Islet of Langerhans (tissue), 1 donor: ENCODE data around the gene JPH2.

Source experiments
- FAIRE-seq: peaks from one replicate; lab custom pipeline; 2011; peaks lifted over from hg19 to GRCh38; lab: Jason Lieb, UNC

JPH2 gene

DNA sequence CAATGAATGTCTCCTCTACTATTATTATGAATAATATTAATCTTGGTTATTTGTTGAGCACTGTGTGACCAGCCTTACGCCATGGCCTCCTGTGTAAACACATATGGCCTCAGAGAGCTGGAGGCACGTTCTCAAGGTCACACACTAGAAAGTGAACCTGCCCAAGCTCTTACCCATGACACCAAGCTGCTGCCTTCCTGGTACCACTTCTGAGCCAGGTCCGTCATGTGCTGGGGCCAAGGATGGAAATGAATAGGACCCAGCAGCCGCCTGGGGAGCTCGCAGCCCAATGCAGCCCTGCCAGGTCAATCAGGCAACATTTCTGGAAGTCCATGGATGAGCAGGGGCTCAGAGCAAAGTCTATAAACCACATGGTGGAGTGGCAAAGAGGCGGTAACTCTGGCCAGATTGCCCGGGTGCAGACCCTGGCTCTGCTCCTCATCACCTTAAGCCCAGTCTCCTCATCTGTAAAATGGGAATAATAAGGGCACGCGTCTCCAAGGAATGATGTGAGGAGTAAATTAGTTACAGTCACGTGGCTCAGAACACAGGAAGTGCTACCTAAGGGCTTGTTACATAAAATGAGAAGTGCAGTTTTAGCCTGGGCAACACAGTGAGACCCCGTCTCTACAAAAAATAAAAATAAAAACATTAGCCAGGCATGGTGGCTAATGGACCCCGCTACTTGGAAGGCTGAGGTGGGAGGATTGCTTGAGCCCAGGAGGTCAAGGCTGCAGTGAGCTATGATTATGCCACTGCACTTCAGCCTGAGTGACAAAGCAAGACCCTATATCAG, 61.5 kb downstream of the JPH2 start:
- FAIRE-seq = no peak

DNA sequence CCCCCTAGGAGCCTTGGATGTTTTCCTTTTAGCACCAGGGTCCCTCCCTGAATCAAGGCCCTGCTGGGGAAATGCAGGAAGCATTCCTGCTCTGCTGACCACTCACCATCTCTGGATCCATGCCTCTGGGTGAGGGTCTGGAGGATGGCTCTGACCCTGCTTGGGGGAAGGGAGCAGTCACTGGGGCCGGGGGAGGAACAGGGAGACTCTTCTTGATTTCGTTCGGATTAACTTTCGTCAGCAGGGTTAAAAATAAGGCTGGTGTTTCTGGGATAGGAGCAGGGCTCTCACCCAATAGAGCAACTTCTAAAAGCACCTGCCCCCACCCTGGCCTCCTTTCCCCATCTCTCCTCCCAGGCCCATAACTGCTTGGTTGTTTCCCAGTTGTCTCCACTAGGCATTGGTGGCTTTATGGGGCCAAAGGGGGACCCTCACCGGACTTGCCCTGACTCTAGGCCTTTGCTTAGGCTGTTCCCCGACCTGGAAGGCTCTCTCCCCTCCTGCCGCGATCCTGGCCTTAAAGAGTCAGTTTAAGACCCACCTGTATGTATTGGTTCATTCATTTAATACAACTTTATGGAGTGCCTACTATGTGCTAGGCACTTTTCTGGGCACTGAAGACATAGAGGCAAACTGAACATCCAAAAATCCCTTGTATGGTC, 63.0 kb downstream of the JPH2 start:
- FAIRE-seq = no peak

DNA sequence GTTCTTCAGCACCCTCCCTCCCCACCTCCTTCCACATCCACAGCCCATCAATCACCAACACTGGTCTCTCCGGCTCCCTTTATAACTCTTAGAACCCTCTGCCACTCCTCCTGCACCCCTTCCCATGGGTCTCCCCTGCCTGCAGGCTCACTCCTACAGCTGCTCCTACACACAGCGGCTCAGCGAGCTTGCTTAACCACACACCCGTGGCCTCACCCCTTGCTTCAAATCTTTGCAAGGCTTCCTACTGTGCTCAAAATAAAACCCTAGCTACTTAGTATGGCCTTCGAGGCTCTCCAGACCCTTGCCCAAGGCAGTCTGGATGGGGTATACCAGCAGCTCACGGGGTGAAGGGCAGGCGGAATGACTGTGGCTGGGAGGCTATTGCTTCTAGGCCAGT, 63.7 kb downstream of the JPH2 start:
- no peak for FAIRE-seq

DNA sequence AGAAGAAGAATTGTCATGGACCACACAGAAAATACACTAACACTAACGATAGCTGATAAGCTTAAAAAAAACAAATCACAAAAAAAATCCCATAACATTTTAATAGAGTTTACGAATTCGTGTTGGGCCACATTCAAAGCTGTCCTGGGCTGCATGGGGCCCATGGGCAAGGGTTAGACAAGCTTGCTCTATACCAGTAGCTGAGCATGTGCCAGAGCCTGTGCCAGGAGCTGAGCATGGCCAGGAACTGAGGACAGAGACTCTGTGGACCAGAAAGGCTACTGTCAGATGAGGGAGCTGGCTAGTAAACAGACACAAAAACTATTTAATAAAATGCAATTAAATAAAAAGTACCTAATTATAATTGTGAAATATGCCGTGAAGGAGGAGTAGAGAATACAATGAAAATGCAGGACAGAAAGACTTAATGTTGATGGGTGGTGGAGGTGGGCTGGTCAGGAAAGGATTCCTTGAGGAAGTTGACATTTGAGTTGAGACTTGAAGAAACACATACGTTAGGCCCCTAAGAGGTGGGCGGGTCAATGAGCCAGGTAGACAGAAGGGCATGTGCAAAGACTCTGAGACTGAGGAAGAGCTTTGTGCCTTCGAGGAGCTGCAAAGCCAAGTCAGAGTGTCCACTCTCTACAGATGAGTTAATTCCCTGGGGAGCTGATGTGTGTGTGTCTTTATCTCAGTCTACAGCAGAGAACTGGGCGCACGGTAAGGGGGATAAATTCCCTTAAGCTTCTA, 66.1 kb downstream of the JPH2 start:
- no peak for FAIRE-seq

DNA sequence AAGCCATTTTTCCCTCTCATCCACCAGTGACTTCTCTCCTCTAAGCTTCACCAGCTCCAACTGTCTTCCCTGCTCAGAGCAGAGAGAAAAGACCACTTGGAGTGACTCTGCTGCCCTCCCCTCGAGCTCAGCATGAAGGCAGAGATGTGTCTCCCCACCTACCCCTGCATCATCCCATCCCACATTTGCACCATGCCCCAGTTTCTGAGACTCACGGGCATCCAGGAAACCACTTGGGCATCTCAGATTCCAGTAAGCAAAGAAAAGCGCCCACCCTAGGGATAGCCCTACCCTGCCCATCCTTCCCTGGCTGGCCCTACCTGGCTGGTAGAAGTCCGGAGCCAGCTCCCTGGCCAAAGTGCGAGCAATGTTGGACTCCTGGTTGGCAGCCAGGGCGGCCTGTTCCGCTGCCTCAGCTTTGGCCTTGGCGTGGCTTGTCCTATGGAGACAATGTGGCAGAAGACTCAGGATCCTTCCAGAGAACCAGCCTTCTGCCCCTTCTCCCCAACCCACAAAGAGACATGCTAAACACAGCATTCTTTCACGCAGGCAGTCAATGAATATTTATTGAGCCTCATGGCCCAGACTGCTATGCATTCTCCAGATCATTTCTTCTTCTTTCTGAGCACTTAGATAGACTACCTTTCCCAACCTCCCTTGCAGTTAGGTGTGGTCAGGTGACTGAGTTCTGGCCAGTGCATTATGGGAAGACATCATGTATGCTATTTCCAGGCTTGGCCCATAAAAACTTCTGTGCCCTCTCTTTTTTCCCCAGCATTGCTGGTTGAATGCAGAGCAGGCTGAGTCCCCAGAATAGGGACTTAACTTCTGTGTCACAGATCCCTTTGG, 68.6 kb downstream of the JPH2 start:
- FAIRE-seq = no peak

DNA sequence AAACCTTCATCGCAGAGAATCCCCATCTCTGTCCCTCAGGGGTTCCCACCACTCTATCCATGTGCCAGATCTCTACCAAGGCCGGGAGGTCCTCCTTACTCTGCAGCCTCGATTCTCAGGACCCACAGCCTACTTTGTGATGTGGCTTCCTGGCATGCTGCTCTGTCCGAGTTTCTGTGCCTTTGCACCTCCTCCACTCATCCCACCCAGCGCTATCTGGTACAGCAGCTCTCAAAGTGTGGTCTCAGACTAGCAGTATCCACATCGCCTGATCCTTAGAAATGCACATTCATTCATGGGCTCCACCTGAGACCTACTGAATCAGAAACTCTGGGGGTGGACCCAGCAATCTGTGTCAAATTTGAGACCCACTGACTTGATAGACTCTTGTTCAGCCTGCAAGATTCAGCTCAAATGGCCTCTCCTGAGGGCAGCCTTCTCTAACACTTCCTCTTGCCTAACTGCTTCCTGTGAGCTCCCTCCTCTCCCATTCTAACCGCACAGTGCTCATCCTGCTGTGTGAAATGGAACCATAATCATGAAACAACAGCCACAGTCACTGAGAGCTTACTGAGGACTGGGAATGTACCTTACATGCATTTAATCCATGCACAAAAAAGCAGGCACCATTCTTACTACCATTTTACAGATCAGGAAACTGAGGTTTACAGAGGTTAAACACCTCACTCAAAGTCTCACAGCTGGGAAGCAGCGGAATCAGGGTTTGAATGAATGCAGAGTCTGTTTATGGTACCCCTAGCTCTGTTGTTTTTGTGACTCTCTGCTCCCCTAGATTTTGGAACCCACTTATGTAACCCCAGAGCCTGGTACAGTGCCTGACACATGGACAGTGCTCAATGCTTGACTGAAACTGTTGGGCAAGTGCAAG, 69.4 kb downstream of the JPH2 start:
- no peak for FAIRE-seq

DNA sequence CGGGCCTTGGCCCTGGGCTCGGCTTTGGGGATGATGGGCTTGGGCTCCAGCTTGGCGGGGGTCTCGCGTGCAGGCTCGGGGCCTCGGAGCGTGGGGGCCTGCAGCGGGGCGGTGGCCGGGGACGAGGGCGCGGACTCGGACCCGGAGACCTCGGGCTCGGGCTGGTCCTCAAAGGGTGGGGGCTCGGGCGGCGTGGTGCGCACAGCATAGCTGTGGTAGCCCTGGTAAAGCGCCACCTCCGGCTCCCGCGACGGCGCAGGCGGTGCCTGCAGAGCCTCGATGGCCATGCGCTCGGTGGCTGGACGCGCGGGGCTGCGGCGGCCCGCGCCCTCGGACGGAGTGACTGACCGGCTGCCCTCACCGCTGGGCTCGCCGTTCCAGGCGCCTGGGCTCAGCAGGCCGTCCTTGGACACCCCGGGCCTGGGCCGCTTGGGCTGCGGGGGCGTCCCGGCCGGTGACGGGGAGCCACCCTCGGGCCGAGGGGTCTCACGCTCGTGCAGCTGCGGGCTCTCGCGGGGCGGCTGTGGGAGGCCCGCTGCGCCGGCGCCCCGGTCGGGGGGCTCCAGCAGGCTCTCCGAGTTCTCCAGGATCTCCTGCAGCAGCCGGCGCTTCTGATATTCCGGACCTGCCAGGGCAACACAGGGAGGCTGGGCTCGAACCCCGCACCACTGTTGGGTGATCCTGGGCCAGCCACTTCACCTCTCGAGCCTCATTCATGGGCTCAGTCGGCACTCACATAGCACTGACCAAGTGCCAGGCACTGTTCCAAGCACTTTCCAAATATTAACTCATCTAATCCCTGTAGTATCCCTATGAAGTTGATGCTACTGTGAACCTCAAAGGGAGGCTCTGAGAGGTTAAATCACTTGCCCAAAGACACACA, 71.0 kb downstream of the JPH2 start:
- FAIRE-seq = no peak

DNA sequence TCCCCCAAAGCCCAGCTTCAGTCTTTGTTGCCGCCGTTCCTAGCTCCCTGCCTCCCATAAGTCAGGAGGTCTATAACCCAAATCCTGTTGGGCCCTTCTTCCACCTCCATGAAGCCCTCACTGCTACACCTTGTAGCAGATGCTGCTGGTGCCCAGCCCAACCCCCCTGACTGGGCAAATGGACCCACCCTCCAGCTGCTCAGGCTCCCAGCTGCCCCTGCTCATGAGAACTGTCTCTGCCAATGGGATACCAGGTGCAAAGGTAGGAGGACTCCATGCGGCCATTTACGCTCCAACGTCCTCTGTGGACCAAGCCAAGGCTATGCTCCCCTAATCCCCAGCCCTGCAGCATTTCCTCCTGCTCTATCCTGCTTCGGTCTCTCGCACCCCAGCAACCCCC, 71.8 kb downstream of the JPH2 start:
- no peak for FAIRE-seq

DNA sequence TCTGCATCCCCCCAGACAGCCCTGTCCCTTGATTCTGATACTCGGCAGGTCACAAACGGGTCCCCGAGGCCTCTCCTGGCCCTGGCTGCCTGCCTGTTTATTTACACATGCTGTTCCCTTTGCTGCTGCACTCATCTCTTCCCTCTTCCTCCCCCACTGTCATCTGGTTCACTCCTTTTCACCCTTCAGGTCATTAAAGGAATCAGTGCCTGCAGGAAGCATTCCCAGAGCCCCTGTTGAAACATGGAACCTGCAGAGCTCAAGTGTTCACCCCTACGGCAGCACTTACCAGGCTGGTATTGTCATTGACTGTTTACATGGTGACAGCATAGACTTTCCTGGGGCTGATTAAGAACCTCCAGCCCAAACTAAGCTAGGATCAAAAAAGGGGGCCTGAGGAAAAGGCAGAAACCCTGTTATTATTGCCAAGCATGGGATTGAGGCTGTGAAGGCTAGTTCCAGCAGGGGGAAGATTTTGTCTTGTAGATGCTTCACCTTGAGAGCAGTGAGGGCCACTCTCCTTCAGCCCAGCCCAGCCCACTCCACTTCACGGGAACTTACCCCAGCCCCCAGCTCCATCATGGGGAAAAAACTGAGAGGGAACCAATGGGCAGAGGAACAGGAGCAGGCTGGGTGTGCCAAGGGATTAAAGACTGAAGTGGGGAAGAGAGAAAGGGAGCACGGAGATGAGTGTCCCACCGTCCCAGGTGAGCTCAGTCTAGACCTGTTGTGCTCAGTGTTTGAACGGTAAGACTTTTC, 73.2 kb downstream of the JPH2 start:
- FAIRE-seq = no peak

DNA sequence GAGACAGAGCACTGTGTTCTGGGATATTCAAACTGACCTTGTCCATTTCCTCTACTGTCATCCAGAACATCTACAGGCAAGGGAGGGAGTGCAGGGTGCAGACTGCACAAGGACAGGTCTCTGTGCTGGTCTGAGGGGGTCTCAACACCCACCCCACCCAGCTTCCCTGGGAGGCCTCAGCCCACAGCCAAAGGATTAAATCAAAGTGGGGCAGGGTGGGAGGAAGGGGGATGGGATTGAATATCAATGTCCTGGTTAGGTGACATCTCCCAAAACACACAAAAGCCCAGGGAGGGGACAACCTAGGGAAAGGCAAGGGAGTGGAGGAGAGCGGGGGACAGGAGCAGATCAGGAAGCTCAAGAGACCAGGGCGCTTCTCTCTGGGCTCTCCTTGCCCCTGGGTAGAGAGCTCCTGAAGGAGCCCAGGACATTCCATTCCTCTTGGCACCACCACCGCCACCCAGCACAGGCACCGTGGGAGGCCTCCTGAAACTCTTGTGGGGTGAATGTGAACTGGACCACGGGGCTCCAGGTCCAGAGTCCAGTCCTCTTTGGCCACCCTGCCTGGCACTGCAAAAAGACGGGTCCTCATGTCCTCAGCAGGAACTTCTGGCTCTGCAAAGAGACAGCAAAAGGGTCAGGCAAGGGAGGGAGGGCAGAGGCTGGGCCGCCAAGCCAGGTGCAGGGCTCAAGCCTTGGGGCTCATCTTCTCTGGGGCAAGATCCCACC, 73.9 kb downstream of the JPH2 start:
- FAIRE-seq = no peak

DNA sequence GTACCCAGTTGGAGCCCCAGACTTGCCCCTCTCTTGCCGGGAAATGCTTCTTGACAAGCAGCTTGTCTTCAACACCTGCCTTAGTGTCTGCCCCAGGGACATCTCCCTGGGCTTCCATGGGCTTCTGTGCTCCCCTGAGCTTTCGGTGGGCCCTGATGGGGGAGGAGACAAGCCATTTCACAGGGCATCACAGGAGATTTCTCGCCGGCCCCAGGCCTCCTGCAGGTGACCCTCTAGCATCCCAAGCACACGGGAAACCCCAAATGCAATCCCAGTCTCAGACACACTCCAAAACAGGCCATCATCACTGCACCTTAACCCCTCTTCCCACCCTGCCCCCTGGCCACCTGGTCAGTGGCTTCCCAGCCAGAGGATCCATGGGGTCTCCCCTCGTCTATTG, 74.5 kb downstream of the JPH2 start:
- FAIRE-seq = no peak

DNA sequence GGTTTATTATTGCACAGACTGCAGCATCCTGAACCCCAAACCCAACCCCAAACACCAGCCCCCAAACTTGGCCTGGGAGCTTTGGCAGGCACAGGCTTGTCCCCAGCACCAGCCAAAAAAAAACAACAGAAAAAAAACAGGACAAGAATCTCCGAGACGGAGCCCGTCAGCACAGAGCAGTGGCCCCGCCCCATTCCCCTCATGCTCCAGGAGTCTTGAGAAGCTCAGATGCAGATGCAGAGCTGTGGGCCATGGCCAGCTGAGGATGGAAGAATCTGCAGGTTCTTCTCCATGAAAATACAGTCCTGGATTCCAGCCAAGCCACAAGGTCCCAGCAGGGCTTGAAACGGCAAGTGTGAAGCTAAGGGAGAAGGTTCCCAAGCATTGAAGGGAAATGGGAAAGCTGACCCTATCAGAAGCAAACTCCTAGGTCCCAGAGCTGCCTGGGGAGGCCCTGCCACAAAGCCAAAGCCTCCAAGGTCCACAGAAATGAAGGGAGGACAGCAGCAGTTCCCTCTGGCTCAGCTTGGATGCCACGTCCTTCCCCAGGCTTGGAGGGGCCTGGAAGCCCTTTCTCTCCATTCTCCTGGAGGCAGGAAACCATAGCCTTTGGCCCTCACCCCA, 75.2 kb downstream of the JPH2 start:
- no peak for FAIRE-seq

DNA sequence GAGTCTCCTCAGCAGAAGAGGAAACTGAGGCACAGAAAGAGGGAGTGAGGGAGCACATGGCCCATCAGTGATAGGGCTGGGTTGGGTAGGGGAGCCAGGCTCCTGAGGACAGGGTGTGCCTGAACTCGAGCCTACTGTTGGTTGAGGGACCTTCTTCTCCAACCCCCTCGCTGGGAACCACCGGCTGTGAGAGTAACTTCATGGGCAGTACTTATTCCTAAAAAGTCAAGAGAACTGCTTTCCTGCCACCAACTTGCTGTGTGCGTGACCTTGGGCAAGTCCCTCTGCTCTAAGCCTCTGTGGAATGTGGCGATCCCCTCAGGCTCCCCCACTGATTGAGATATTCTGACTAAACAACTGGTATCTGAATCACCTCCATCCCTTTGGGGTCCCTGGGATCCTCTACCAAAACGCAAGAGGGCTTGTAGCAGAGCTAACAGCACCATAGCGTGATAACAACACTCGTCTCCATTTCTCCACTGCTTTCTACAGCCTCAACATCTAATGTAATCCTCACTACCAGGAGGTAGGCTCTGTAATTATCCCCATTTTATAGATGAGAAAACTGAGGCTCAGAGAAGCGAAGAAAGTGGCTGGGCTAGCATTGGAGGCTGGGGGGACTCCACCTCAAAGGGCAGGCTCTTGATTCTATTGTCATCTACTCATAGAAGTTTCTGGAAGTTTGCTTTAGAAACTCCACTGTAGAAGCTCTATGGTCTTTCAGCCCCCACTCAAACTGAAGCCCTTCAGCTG, 76.0 kb downstream of the JPH2 start:
- FAIRE-seq = no peak

DNA sequence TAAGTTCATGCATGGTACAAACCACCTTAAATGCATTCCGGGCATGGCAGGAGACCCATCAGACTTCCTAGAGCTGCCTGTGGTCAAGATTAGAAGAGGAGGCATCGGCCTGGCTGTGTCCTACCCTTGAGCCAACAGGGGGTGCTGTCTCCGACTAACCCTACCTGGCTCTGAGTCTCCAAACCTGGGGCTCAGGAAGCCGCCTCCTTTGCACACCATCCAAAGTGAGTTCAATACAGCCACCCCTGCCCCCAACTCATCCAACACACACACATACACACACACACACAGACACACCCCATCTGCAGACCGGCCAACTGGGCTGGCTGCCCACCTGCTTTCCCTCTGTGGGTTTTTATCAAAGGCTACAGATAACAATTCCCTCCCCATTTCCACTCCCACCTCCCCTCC, 77.0 kb downstream of the JPH2 start:
- no peak for FAIRE-seq

DNA sequence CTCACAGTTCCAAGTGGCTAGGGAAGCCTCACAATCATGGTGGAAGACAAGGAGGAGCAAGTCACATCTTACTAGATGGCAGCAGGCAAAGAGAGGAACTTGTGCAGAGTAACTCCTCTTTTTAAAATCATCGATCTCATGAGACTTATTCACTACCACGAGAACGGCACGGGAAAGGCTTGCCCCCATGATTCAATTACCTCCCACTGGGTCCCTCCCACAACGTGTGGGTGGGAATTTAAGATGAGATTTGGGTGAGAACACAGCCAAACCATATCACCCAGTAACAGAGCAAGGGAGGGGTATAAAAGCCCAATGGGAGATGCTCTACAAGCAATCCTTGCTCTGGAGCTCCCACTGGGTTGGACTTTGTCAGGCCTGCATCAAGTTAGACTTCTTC, 80.4 kb downstream of the JPH2 start:
- FAIRE-seq = no peak

DNA sequence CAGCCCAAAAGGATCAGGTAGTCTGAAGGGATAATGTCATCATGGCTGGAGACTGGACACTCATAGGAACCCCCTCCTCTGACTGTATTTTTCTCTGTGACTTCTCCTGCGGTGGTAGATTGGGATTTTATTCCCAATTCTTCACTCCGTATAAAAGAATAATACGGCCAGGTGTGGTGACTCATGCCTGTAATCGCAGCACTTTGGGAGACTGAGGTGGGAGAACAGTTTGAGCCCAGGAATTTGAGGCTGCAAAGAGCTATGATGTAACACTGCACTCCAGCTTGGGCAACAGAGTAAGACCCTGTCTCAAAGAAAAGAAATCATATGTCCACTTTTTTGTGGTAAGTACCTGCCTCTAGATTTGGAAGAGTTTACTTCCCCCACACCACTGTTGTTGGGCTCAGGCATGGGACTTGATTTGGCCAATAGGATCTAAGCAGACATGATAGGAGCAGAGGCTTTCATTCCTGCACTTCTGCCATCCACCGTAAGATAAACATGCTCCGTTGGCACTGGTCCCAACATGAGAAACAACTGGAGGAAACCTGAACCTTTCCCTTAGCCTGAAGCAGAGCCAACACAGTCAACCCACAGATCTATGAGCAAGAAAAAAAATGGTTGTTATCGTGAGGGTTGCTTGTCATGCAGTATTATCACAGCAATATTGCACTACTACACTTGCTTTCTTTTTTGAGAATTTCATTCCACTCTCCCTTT, 82.0 kb downstream of the JPH2 start:
- FAIRE-seq = no peak

DNA sequence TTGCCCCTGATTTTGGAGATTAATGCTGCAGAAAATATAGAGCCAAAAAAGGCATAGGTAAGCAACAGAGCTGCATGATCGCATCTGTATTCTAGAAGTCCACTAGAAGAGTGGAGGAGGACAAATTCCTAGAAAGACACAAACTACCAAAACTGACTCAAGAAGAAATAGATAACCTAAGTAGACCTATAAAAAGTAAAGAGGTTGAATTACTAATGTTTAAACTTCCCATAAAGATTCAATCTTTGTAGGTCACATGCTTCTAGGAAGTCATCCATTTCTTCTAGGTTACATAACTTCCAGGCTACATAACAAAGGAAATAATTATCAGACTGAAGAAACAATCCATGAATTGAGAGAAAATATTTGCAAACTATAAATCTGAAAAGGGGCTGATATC, 84.4 kb downstream of the JPH2 start:
- no peak for FAIRE-seq
